Ammon's horn (tissue), 1 donor: ENCODE data around the gene DTYMK.

ENCODE experiments used
- DNase-seq: peaks from one replicate; pipeline ENCODE4 v3.0.0-alpha.2; 2016; ENCODE audit warnings: low spot score

Gene DTYMK

DNA sequence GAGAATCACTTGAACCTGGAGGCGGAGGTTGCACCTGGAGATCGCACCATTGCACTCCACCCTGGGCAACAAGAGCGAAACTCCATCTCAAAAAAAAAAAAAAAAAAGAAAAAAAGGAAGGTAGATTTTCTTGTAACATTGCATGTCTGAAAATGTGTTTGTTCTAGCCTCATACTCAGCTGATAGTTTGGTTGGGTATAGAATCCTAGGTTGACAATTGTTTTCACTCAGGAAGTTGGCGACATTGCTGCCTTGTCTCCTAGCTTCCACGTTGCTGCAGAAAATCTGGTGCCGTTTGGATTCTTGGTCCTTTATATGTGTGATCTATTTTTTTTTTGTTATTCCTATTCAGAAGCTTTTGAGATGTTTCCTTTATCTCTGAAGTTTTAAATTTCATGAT lies 19.9 kb upstream of the DTYMK start:
- no peak for DNase-seq

GRCh38 chr2:241703032-241703604 lies 16.5 kb upstream of the DTYMK start:
- DNase-seq: peak; percentile 55

GRCh38 chr2:241702155-241703031 lies 15.8 kb upstream of the DTYMK start:
- peak; percentile 93 for DNase-seq

DNA sequence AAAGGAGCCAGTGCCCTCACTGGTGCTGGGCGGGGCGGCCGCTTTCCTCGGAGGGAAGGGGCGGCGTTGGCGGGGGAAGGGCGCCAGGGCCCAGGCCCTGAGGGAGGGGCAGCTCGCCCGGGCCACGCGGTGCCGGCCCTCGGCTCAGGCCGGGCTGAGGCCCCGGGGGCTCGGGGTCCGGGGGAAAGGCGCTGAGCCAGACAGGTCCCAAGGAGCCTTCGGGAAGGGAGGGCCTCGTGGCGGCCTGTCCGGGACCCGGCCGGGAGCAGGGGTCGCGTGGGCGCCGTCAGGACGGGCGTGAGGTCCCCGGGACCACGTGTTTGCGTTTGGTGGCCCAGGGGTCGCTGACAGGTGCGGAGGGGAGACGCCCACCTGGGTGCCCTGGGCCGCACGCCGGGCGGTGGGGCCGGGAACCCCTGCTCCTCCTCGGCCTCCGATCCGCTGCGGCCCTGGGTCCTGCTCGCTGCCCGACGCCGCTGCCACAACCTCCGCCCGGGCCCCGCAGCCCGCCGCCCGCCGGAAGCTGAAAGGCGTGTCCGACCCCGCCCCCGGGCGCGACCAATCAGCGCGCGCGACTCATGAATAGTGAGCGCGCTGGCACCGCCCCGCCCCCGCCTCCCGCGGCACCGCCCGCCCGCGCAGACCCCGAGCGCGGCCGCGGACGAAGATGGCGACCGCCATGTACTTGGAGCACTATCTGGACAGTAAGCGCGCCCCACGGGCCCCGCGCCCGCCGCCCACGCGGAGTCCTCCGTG lies 15.0 kb upstream of the DTYMK start, which contains the start of gene ING5:
TSS of gene ING5 (plus strand) at position 641 of the 756 bp plus-strand sequence. CDS start at position 668, 27 bp downstream.
- peak; percentile 93 for DNase-seq

DNA sequence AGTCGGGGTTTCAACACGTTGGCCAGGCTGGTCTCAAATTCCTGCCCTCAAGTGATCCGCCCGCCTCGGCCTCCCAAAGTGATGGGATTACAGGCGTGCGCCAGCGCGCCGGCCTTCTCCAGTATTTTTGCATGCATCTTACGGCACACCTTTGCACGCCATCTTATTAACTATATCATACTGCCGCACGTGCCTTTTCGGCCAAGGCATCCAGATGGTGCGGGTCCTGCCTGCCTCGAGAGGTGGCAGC lies 14.5 kb upstream of the DTYMK start:
- no peak for DNase-seq

DNA sequence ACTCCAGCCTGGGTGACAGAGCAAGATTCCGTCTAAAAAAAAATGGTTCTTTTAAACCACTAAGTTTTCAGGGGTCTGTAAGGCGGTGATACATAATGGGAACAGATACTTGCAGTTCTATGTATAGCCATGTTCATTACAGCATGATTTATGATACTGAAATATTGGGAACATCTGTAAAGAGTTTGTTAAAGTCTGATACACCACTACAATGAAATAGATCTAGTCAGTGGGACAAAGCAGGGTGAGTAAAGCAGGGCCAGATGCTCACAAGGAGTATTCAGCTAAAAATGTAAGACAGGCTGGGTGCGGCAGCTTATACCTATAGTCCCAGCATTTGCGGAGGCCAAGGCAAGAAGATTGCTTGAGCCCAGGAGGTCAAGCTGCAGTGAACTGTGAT lies 9.0 kb upstream of the DTYMK start:
- no peak for DNase-seq

- no peak for DNase-seq
Observed at GRCh38 chr2:241692448-241692847, 5.8 kb upstream of the DTYMK start.

DNA sequence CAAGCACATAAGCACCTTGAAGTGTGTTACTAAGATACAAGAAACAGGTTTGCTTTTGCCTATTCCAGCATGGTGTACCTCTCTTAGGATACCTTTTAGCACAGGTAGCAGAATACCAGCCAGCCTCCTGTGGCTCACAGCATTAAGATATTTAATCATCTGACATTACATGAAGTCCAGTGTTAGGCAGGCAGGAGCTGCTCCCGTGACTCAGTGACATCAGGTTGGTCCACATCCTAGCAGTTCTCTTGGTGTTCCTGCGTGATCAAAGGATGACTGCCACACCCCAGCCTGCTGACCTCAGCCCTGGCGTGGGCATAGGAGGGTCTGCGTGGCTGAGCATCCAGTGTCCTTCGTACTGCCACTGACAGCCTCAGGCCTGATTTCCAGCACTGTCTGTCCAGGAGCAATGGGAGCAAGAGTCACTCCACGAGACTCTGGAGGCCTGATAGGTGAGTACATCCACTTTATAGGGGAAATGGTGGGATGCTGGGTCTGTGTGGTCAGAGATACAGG lies 3.6 kb upstream of the DTYMK start:
- no peak for DNase-seq

- DNase-seq: no peak
Observed at GRCh38 chr2:241689306-241689705, 2.7 kb upstream of the DTYMK start.

GRCh38 chr2:241686324-241686649 lies 328 bp downstream of the DTYMK start:
- no peak for DNase-seq

DNA sequence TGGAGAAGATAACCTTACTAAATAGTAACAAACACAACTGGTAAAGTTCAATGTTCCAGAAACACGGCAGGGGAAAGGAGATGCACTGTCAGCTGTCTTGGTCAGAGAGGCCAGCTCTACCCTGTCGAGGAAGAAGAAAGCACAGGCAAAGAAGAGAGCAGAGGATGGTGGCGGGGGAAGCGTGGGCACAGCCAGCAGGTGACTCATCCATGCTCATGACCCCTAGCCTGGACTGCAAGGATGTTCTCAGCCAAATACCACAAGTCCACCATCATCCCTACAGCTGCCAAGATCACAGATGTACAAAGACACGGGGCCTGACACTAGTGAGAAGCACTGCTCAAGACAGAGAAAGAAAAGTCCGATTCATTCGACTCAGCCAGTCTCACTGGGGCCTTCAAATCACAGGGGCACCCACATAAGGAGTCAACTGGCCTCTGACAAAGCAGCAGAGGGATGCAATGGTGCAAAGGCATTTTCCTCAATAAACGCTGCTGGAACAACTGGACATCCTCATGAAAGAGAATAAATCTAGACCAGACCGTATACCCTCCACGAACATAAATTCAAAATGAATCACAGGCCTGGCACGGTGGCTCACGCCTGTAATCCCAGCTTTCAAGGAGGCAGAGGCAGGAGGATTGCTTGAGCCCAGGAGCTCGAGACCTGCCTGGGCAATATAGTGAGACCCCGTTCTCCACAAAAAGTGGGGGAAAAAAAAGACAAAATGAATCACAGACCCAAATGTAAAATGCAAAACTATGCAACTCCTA lies 5.6 kb downstream of the DTYMK start:
- no peak for DNase-seq

GRCh38 chr2:241680044-241680443 lies 6.6 kb downstream of the DTYMK start:
- no peak for DNase-seq

GRCh38 chr2:241678784-241679540 lies 7.7 kb downstream of the DTYMK start:
- no peak for DNase-seq

DNA sequence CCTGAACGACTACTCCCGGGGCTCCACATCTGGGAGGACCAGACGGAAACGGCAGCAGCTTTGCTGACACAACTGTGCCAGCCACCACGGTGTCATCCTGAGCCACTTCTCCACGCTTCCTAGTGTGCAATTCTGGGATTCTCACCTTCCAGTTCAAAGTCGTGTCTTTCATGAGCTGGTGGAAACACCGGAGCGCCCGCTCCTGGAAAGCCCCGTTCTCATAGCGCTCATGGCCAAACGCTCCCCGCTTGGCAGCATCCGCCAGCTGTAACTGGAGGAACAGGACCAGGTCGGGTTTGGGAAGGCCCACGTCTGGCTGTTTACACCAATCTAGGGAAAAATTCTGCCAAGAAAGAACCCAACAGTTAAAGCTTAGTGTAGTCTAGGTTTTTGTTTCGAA lies 8.3 kb downstream of the DTYMK start:
- no peak for DNase-seq

- no peak for DNase-seq
Observed at GRCh38 chr2:241677392-241677791, 9.2 kb downstream of the DTYMK start.

DNA sequence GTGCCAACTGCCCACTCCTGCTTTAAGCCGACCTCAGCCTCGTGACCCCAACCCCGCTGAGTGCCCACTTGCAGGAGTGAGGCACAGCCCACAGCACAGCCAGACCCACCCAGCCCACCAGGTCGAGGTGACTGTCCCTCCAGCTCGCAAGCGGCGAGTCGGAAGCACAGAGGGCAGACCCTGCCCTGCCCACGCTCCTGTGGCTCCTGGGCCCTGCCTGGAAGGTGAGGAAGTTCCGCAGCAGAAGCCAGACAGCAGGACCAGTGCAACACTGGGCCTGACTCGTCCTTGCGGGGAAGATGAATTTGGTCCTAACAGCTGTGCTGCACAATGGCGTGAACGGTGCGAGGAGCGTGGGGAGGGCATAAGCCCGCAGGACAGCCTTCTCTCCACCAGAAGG lies 9.9 kb downstream of the DTYMK start:
- DNase-seq: no peak

DNA sequence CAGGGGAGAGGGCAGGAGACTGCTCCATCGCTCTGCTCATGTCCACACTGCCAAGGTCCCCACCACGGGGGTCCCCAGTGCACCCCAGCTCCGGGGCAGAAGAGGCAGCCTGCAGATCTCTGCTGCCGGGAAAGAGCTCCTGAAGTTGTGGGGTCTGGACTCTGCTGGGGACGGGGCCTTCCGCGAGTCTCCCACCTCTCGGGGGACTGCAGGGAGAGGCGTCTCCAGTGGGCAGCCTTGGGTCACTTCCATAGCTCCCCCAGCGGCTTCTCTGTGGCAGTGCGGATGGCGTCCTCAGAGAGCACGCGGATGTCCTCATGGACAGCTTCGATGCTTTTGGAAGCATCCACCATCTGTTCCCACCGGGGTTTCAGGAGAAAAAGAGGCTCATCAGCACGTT lies 10.7 kb downstream of the DTYMK start:
- no peak for DNase-seq

GRCh38 chr2:241673797-241674725 lies 12.6 kb downstream of the DTYMK start:
- DNase-seq: peak; percentile 57

DNA sequence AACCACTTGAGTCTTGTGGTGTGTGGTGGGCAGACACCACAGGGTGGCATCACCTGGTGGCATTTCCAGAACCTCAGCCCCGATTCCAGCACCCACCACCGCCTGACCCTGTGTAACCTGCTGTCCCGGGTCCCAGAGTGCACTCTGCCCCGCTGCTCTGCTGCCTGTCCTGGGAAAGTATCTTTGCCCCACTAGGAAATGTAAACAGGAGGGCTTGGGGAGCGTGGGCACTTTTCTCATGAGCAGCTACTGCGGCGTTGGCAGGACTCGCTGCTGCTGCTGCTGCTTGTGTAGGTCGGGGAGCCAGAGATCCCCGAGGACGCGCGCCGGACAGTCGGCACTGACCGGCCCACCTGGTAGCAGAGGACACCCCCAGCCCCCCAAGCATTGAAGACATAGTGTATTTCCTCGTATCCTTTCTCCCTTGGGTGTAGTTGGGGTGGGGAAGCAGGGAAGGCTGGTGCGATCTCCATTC lies 13.4 kb downstream of the DTYMK start:
- DNase-seq: no peak
